ENCODE data around the gene FAM193B.

DNA sequence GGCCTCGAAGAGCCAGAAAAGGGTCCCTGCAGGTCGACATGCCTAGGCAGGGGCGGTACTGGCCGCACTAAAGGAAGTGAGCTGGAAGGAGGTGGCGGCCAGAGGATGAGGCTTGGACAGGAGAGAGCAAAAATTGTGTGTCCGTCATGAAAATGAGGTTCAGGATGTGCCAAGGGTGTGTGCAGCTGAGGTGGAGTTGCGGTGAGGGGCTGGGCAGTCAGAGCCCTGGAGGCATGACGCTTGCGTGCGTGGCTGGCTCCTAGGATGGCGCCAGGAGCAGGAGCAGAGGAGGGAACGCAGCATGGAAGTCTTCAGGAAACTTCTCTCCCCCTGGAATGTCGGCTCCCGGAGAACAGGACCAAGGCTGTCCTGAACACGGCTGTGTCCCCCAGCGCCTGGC, 51.5 kb downstream of the FAM193B start:
- TF ChIP-seq TEAD4 (IDR thresholded peaks at IDR 0.05; ENCODE audit: borderline replicate concordance, insufficient read depth) (no peak), CHD2 (IDR thresholded peaks at IDR 0.05; ENCODE audit: low read length, partially characterized antibody) (no peak), EP300 (IDR thresholded peaks at IDR 0.05; ENCODE audit: borderline replicate concordance in 1 of 2, low read depth in 1 of 2, low read length in 1 of 2) (no peak), ELF1 (IDR thresholded peaks at IDR 0.05) (no peak), EZH2phosphoT487 (IDR thresholded peaks at IDR 0.05; ENCODE audit: borderline replicate concordance, low read depth) (no peak), SIN3A (IDR thresholded peaks at IDR 0.05; ENCODE audit: borderline replicate concordance, low read depth, low read length) (no peak), RAD21 (IDR thresholded peaks at IDR 0.05; ENCODE audit: low read length) (no peak)
- TF ChIP-seq, protein P1, sequence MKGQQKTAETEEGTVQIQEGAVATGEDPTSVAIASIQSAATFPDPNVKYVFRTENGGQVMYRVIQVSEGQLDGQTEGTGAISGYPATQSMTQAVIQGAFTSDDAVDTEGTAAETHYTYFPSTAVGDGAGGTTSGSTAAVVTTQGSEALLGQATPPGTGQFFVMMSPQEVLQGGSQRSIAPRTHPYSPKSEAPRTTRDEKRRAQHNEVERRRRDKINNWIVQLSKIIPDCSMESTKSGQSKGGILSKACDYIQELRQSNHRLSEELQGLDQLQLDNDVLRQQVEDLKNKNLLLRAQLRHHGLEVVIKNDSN (IDR thresholded peaks at IDR 0.05; ENCODE audit: borderline replicate concordance, low read depth), result no peak
- TF ChIP-seq, protein P2, sequence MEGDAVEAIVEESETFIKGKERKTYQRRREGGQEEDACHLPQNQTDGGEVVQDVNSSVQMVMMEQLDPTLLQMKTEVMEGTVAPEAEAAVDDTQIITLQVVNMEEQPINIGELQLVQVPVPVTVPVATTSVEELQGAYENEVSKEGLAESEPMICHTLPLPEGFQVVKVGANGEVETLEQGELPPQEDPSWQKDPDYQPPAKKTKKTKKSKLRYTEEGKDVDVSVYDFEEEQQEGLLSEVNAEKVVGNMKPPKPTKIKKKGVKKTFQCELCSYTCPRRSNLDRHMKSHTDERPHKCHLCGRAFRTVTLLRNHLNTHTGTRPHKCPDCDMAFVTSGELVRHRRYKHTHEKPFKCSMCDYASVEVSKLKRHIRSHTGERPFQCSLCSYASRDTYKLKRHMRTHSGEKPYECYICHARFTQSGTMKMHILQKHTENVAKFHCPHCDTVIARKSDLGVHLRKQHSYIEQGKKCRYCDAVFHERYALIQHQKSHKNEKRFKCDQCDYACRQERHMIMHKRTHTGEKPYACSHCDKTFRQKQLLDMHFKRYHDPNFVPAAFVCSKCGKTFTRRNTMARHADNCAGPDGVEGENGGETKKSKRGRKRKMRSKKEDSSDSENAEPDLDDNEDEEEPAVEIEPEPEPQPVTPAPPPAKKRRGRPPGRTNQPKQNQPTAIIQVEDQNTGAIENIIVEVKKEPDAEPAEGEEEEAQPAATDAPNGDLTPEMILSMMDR (IDR thresholded peaks at IDR 0.05), result no peak
- TF ChIP-seq, protein P3, sequence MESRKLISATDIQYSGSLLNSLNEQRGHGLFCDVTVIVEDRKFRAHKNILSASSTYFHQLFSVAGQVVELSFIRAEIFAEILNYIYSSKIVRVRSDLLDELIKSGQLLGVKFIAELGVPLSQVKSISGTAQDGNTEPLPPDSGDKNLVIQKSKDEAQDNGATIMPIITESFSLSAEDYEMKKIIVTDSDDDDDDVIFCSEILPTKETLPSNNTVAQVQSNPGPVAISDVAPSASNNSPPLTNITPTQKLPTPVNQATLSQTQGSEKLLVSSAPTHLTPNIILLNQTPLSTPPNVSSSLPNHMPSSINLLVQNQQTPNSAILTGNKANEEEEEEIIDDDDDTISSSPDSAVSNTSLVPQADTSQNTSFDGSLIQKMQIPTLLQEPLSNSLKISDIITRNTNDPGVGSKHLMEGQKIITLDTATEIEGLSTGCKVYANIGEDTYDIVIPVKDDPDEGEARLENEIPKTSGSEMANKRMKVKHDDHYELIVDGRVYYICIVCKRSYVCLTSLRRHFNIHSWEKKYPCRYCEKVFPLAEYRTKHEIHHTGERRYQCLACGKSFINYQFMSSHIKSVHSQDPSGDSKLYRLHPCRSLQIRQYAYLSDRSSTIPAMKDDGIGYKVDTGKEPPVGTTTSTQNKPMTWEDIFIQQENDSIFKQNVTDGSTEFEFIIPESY (IDR thresholded peaks at IDR 0.05; ENCODE audit: borderline replicate concordance, low read depth), result no peak
- TF ChIP-seq, protein P4, sequence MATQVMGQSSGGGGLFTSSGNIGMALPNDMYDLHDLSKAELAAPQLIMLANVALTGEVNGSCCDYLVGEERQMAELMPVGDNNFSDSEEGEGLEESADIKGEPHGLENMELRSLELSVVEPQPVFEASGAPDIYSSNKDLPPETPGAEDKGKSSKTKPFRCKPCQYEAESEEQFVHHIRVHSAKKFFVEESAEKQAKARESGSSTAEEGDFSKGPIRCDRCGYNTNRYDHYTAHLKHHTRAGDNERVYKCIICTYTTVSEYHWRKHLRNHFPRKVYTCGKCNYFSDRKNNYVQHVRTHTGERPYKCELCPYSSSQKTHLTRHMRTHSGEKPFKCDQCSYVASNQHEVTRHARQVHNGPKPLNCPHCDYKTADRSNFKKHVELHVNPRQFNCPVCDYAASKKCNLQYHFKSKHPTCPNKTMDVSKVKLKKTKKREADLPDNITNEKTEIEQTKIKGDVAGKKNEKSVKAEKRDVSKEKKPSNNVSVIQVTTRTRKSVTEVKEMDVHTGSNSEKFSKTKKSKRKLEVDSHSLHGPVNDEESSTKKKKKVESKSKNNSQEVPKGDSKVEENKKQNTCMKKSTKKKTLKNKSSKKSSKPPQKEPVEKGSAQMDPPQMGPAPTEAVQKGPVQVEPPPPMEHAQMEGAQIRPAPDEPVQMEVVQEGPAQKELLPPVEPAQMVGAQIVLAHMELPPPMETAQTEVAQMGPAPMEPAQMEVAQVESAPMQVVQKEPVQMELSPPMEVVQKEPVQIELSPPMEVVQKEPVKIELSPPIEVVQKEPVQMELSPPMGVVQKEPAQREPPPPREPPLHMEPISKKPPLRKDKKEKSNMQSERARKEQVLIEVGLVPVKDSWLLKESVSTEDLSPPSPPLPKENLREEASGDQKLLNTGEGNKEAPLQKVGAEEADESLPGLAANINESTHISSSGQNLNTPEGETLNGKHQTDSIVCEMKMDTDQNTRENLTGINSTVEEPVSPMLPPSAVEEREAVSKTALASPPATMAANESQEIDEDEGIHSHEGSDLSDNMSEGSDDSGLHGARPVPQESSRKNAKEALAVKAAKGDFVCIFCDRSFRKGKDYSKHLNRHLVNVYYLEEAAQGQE (IDR thresholded peaks at IDR 0.05; ENCODE audit: low read depth, low read length), result no peak
